HG03175 (cell line): ENCODE data around the gene KCNIP4.

ENCODE experiments used
- ATAC-seq: cut with Tn5 transposase; IDR thresholded peaks from one replicate; pipeline ENCODE4 v1.9.1; 2021; ENCODE audit warnings: mild to moderate bottlenecking, moderate library complexity; ENCODE audit not compliant: unreplicated experiment

The KCNIP4 gene

GRCh38 chr4:20696815-20697214 lies 1251.8 kb downstream of the KCNIP4 start:
- ATAC-seq: no peak

- no peak for ATAC-seq
Observed at GRCh38 chr4:20687864-20688263, 1260.7 kb downstream of the KCNIP4 start.

GRCh38 chr4:20684852-20685763 lies 1263.5 kb downstream of the KCNIP4 start:
- no peak for ATAC-seq

GRCh38 chr4:20683766-20684165 lies 1264.8 kb downstream of the KCNIP4 start:
- ATAC-seq: no peak

DNA sequence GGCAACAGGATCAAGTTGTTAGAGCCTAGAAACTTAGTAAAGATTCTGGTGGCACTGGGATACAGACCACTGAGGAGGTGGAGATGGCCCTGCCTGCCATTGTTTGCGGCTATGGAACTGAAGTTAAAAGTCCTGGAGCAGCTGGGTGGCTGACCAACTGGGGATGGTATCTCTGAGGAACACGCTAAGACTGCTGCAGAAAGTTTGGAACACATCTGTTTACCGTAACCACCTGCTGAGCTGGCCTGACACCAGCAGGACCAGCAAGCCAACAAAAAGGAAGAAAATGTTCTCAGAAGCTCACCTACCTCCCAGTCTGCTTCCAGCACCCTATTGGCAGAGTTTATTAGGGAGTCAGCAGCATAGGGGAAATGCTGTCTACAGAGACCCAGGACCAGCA lies 1265.7 kb downstream of the KCNIP4 start:
- ATAC-seq: no peak

DNA sequence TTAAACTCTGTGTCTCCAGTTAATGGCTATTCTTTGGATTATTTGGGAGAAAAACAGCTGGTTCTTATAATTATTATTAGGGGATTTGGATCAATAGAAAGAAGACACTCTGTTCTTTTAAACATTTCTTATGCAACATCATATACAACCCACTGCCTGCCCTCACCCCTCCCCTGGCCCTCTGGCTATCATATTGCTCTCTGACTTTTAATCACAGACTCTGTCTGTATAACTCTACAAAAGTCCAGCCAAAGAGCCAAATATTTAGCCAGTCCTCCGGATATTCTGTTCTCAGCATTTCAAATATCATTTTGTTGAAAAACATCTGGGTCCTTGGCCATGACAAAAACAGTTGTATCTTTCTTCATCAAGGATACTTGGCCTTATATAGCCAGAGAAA lies 1267.3 kb downstream of the KCNIP4 start:
- ATAC-seq: no peak

DNA sequence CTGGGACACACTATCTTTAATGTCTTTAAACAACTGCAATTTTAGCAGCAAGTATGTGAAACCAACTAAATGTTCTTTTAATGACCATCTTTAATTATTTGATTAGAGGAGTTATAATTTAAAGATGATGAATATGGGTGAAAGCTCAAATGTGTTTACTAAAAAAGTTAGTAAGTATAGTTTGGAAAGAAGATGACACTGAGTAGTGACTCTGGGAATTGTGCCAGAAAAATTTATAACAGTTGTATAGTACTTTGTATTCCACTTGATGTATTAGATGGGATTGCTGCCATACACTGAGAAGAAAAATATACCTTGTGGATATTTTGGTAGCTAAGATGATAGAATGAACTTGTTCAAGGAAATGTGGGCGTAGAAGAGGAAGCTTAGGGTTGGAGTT lies 1267.8 kb downstream of the KCNIP4 start:
- no peak for ATAC-seq

DNA sequence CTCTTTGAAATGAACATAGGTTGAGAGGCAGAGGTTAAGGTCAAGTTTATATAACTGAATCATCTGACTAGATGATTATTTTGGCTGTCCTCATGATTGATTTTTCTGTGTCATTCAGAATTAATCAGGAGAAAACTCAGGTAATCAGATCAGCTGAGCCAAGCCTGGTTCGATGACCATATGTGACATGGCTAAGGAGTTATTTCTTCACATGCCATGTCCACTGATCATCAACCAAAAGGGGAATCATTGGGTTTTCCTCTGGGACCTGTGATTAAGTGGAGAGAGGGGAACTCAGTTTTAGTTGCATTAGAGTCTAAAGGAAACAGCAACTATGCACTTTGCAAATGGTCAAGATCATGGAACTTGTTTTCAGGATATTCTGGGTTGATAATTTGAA lies 1268.6 kb downstream of the KCNIP4 start:
- no peak for ATAC-seq
